LNCAP (cell line): ENCODE measurements around the gene PTPN1.

Source experiments
- CTCF ChIP-seq: fragments of 450-650 bp; IDR thresholded peaks from 2 replicates; pipeline ENCODE4 v1.5.1; 2017; ENCODE audit warnings: mild to moderate bottlenecking

PTPN1 gene

GRCh38 chr20:50630578-50631263, 120.5 kb downstream of the PTPN1 start:
- no peak for TF ChIP-seq CTCF

- TF ChIP-seq CTCF: no peak
Observed at GRCh38 chr20:50632236-50632635, 122.1 kb downstream of the PTPN1 start.

GRCh38 chr20:50632701-50633100, 122.5 kb downstream of the PTPN1 start:
- no peak for TF ChIP-seq CTCF

GRCh38 chr20:50633361-50633760, 123.2 kb downstream of the PTPN1 start:
- TF ChIP-seq CTCF: no peak

- no peak for TF ChIP-seq CTCF
Observed at GRCh38 chr20:50634191-50634590, 124.0 kb downstream of the PTPN1 start.
